K562 (cell line): Measurements from ENCODE around the gene POLRMT. TPM values are rescaled to one million over a fixed set of nuclear protein-coding genes. Genes with fewer than 3 reads are reported as not detected.
A peak's percentile ranks its signal among the peaks of the same experiment; 100 is the strongest.

Source experiments
- AFF4 ChIP-seq: sonication (generic); formaldehyde crosslinking; IDR thresholded peaks from 2 replicates; pipeline ENCODE4 v1.8.0; 2023; ENCODE audit warnings: mild to moderate bottlenecking, missing genetic modification reagents
- C11orf30 ChIP-seq: fragments of 450-650 bp; IDR thresholded peaks from 2 replicates; pipeline ENCODE4 v1.6.1; 2016; ENCODE audit warnings: low read depth, mild to moderate bottlenecking
- CAMTA2 ChIP-seq: fragments of 250-450 bp; sonication (Bioruptor Pico); conservative IDR thresholded peaks from 2 replicates; pipeline ENCODE4 v1.5.1; 2022
- DACH1 ChIP-seq: fragments of 450-650 bp; IDR thresholded peaks from 2 replicates; pipeline ENCODE4 v1.6.1; 2018; ENCODE audit not compliant: partially characterized antibody
- EP400 ChIP-seq: fragments of 450-650 bp; IDR thresholded peaks from 2 replicates; pipeline ENCODE4 v1.6.1; 2017; ENCODE audit warnings: antibody characterized with exemption, mild to moderate bottlenecking, moderate library complexity
- KAT2B ChIP-seq: IDR thresholded peaks from one replicate; pipeline ENCODE4 v1.6.1; 2012; ENCODE audit warnings: low read depth, mild to moderate bottlenecking, control low read depth, inconsistent platforms, low read length, moderate library complexity
- NR3C1 ChIP-seq: sonication (generic); formaldehyde crosslinking; IDR thresholded peaks from 2 replicates; pipeline ENCODE4 v1.8.1; 2022; ENCODE audit warnings: missing genetic modification reagents
- RAD51 ChIP-seq: fragments of 450-650 bp; IDR thresholded peaks from 2 replicates; pipeline ENCODE4 v1.7.1; 2016; ENCODE audit warnings: low read depth, mild to moderate bottlenecking, borderline replicate concordance
- TEAD4 ChIP-seq, 2 experiments: sonication (generic) in 1 of 2; formaldehyde crosslinking in 1 of 2; IDR thresholded peaks; 2 replicates each; pipeline versions ENCODE4 v1.6.1 to v1.8.0; 2012 to 2022; ENCODE audit warnings: borderline replicate concordance in 1 of 2, inconsistent platforms in 1 of 2, low read length in 1 of 2, mild to moderate bottlenecking in 1 of 2, missing genetic modification reagents in 1 of 2
- ZFX ChIP-seq: sonication (generic); formaldehyde crosslinking; IDR thresholded peaks from 2 replicates; pipeline ENCODE4 v1.8.0; 2022; ENCODE audit warnings: mild to moderate bottlenecking, missing genetic modification reagents, moderate library complexity
- ZNF318 ChIP-seq, 2 experiments: fragments of 450-650 bp; IDR thresholded peaks; 2 replicates each; pipeline ENCODE4 v1.6.1; 2016; ENCODE audit warnings: mild to moderate bottlenecking in 2 of 2, borderline replicate concordance in 1 of 2, low read depth in 1 of 2, moderate library complexity in 1 of 2
- polyA plus RNA-seq, 8 experiments: library from polyadenylated mRNA; depleted of rRNA in 4 of 8; stranded (reverse) in 5 of 8; unstranded in 3 of 8; fragments of >200 nt; fragmentation: Nextera tagmentation in 2 of 8; fragmentation: Illumina TruSeq in 1 of 8; extraction: Ambion mirVana in 2 of 8; extraction: Trizol in 1 of 8; gene quantifications; 2 replicates each; pipeline versions ENCODE4 v1.2.1 to v1.2.3, GENCODE V29; 2011 to 2014; ENCODE audit warnings: inconsistent platforms in 1 of 8, missing spikeins in 1 of 8
- total RNA-seq, 7 experiments: library from RNA; depleted of rRNA in 6 of 7; stranded (reverse); fragments of >200 nt in 6 of 7; fragmentation: Illumina TruSeq in 2 of 7; extraction: Trizol in 2 of 7; gene quantifications; 2 replicates each; pipeline versions ENCODE4 v1.2.1 to v1.2.3, GENCODE V29; 2011 to 2021; ENCODE audit warnings: low replicate concordance in 1 of 7
- TF ChIP-seq, protein P1 (sequence below): fragments of 250-450 bp; sonication (Bioruptor Pico); IDR thresholded peaks from 2 replicates; pipeline ENCODE4 v1.5.0; 2022; ENCODE audit warnings: mild to moderate bottlenecking
- TF ChIP-seq, protein P2 (sequence below): fragments of 250-450 bp; sonication (Bioruptor Pico); IDR thresholded peaks from 2 replicates; pipeline ENCODE4 v1.8.0; 2021; ENCODE audit warnings: mild to moderate bottlenecking, moderate library complexity

Gene POLRMT
- total and polyA plus RNA-seq, 9 of the 15 experiments (the other 6 are each of a cell fraction or from before 2014, with no cell fraction given) = 30.3 to 144 (median 68.0) TPM

DNA sequence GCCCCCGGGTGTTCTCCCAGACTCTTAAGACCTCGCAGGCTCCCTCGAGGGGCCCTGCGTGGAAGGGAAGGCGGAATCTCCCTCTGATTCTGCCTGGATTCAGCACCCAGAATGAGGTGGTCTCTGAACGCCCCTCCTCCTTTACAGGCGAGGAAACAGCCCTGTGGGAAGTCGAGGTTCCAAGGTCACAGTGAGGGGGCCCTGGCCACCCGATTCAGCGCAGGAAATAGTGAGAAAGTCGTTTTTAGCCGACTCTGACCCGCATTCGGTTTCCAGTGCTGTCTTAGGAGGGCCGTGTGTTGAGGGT, 59.9 kb downstream of the POLRMT start (continued):
- TF ChIP-seq AFF4 (peak; percentile 67; the same call in 1 of the 2 replicates), ZFX (CRISPR knock-in tag) (no peak), NR3C1 (CRISPR knock-in tag) (no peak), DACH1 (no peak), KAT2B (no peak), CAMTA2 (CRISPR knock-in tag) (no peak), TEAD4 (IDR thresholded peaks at IDR 0.05; ENCODE audit: low read length) (no peak), TEAD4 (CRISPR knock-in tag; IDR thresholded peaks at IDR 0.05; ENCODE audit: borderline replicate concordance) (no peak), EP400 (no peak), C11orf30 (no peak), ZNF318 (IDR thresholded peaks at IDR 0.05; ENCODE audit: borderline replicate concordance in 1 of 2, low read depth in 1 of 2) (no peak), RAD51 (no peak)
- TF ChIP-seq, protein P1, sequence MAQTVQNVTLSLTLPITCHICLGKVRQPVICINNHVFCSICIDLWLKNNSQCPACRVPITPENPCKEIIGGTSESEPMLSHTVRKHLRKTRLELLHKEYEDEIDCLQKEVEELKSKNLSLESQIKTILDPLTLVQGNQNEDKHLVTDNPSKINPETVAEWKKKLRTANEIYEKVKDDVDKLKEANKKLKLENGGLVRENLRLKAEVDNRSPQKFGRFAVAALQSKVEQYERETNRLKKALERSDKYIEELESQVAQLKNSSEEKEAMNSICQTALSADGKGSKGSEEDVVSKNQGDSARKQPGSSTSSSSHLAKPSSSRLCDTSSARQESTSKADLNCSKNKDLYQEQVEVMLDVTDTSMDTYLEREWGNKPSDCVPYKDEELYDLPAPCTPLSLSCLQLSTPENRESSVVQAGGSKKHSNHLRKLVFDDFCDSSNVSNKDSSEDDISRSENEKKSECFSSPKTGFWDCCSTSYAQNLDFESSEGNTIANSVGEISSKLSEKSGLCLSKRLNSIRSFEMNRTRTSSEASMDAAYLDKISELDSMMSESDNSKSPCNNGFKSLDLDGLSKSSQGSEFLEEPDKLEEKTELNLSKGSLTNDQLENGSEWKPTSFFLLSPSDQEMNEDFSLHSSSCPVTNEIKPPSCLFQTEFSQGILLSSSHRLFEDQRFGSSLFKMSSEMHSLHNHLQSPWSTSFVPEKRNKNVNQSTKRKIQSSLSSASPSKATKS (CRISPR knock-in tag) = no peak
- TF ChIP-seq, protein P2, sequence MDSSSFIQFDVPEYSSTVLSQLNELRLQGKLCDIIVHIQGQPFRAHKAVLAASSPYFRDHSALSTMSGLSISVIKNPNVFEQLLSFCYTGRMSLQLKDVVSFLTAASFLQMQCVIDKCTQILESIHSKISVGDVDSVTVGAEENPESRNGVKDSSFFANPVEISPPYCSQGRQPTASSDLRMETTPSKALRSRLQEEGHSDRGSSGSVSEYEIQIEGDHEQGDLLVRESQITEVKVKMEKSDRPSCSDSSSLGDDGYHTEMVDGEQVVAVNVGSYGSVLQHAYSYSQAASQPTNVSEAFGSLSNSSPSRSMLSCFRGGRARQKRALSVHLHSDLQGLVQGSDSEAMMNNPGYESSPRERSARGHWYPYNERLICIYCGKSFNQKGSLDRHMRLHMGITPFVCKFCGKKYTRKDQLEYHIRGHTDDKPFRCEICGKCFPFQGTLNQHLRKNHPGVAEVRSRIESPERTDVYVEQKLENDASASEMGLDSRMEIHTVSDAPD = no peak
